Skeletal muscle tissue (tissue), 4 donors: ENCODE data around the gene PCDHB10. TPM values are rescaled to one million over a fixed set of nuclear protein-coding genes. Genes with fewer than 3 reads are reported as not detected.
"Not testable (repeated sequence)": the region's sequence is repeated elsewhere in the genome, so short reads cannot be mapped to it uniquely, and the experiment has no call there.

ENCODE experiments used
- H3K27ac ChIP-seq: one replicate; pipeline ENCODE4 v1.7.0; 2013; ENCODE audit warnings: mild to moderate bottlenecking, low read depth, low read length, inconsistent platforms
- H3K27me3 ChIP-seq, 3 donors: one replicate each; pipeline ENCODE4 v1.7.0; 2013; ENCODE audit warnings: low read length in 3 of 3; ENCODE audit not compliant: control insufficient read depth in 3 of 3, insufficient read depth in 3 of 3
- H3K36me3 ChIP-seq, 3 donors: one replicate each; pipeline ENCODE4 v1.7.0; 2013; ENCODE audit warnings: low read length in 3 of 3; ENCODE audit not compliant: control insufficient read depth in 3 of 3, insufficient read depth in 3 of 3
- H3K4me1 ChIP-seq, 3 donors: one replicate each; pipeline ENCODE4 v1.7.0; 2013; ENCODE audit warnings: low read length in 3 of 3, mild to moderate bottlenecking in 3 of 3; ENCODE audit not compliant: control insufficient read depth in 3 of 3, insufficient read depth in 3 of 3
- H3K4me3 ChIP-seq, 3 donors: one replicate each; pipeline ENCODE4 v1.7.0; 2013; ENCODE audit warnings: low read length in 3 of 3
- H3K9ac ChIP-seq, 3 donors: one replicate each; pipeline ENCODE4 v1.7.0; 2013; ENCODE audit warnings: low read length in 3 of 3, mild to moderate bottlenecking in 3 of 3, moderate library complexity in 2 of 3, low read depth in 1 of 3
- H3K9me3 ChIP-seq, 3 donors: one replicate each; pipeline ENCODE4 v1.7.0; 2013; ENCODE audit warnings: low read length in 3 of 3; ENCODE audit not compliant: control insufficient read depth in 3 of 3
- total RNA-seq: library from RNA; depleted of rRNA; stranded (reverse); fragments of >200 nt; gene quantifications from one replicate; pipeline ENCODE4 v1.2.3, GENCODE V29; 2014
- donor health status: Osteomylitis.

PCDHB10 gene
- total RNA-seq, 1 donor from 2014 or later: 2.6 TPM

DNA sequence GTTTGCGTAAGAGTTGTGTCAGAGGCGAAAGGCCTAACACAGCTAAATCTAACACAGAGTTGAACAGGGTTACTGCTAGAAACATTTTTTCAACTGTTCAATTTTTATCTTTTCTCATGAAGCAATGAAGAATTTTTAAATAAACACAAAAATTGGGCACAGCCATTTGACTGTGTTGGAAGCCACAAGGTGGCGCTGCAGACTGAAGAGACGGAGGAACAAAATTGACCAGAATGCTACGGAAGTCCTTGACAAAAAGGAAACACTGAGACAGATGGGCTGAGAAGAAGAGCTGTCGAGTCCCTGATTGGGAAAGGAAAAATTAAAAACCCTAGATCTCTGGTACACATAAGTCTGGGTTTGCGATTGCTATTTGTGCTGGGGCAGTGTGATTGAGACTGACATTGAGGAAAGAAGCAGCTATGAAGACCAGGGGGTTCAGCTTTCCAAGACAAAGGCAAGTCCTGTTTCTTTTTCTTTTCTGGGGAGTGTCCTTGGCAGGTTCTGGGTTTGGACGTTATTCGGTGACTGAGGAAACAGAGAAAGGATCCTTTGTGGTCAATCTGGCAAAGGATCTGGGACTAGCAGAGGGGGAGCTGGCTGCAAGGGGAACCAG lies 5.1 kb upstream of the PCDHB10 start, which contains the start of gene PCDHB9:
PCDHB9 (plus strand) TSS at position 265 of the 616 bp plus-strand sequence; CDS start at position 423, 158 bp downstream.
- Histone ChIP-seq H3K4me3 (peak within 1 kb of the TSS in 1 of 3 donors; percentile 23), H3K9me3 (peaks cover 3 to 11% (median 6%) of the 10 kb centered on the region in 3 donors)

DNA sequence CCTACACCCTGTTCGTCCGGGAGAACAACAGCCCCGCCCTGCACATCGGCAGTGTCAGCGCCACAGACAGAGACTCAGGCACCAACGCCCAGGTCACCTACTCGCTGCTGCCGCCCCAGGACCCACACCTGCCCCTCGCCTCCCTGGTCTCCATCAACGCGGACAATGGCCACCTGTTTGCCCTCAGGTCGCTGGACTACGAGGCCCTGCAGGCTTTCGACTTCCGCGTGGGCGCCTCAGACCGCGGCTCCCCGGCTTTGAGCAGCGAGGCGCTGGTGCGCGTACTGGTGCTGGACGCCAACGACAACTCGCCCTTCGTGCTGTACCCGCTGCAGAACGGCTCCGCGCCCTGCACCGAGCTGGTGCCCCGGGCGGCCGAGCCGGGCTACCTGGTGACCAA lies 3.5 kb upstream of the PCDHB10 start:
- H3K27ac ChIP-seq, H3K9ac ChIP-seq, H3K4me1 ChIP-seq, H3K4me3 ChIP-seq, H3K9me3 ChIP-seq, H3K36me3 ChIP-seq, H3K27me3 ChIP-seq: not testable (repeated sequence)

More for the DNA sequence above, 5.1 kb upstream of the PCDHB10 start, which contains the start of gene PCDHB9:
- no peak within 1 kb of the TSS for H3K9ac ChIP-seq
- no peaks in the 10 kb centered on the region for H3K36me3 ChIP-seq
- H3K27ac ChIP-seq: no peak within 1 kb of the TSS
- no peaks in the 10 kb centered on the region for H3K4me1 ChIP-seq
- no peaks in the 10 kb centered on the region for H3K27me3 ChIP-seq

- H3K36me3 ChIP-seq, H3K9ac ChIP-seq, H3K27ac ChIP-seq, H3K4me3 ChIP-seq, H3K27me3 ChIP-seq, H3K4me1 ChIP-seq, H3K9me3 ChIP-seq: not testable (repeated sequence)
Measured at GRCh38 chr5:141189131-141189530, 3.0 kb upstream of the PCDHB10 start.

- H3K27me3 ChIP-seq, H3K36me3 ChIP-seq: not testable (repeated sequence)
- peaks cover 3 to 16% (median 15%) of the 10 kb centered on the region in 3 donors for H3K9me3 ChIP-seq
Measured at GRCh38 chr5:141194332-141194731, 2.2 kb downstream of the PCDHB10 start.

DNA sequence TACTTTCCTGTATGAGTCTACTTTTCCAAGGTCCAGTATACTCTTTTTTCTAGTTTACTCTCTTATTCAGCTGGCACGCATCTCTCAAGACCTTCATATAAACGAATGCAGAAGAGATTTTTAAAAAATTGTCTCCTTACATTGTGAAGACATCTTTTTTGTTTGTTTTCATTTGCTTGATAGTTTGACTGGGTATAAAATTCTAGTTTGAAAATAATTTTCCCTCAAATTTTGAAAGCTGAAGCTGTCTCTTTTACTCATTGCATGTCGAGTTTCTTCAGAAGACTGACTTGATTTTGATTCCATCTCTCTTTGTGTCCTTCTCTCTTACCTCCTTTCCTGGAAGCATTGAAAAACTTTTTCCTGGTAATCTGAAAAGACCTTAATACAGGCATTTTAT lies 4.2 kb downstream of the PCDHB10 start:
- H3K4me3 ChIP-seq: no peak overlapping the region
- H3K27ac ChIP-seq: no peak overlapping the region
- peaks cover 7 to 22% (median 15%) of the 10 kb centered on the region in 3 donors for H3K9me3 ChIP-seq
- H3K9ac ChIP-seq: no peak overlapping the region
- no peaks in the 10 kb centered on the region for H3K36me3 ChIP-seq
- H3K27me3 ChIP-seq: peaks cover 0 to 4% (median 2%) of the 10 kb centered on the region in 3 donors
- no peaks in the 10 kb centered on the region for H3K4me1 ChIP-seq

More at GRCh38 chr5:141194332-141194731, 2.2 kb downstream of the PCDHB10 start:
- H3K4me1 ChIP-seq, H3K4me3 ChIP-seq, H3K9ac ChIP-seq, H3K27ac ChIP-seq: not testable (repeated sequence)

GRCh38 chr5:141199359-141200235 lies 7.4 kb downstream of the PCDHB10 start, which contains the start of gene PCDHB11:
PCDHB11 (plus strand) TSS chr5:141199627; CDS start chr5:141199775, 148 bp downstream.
- Histone ChIP-seq H3K27ac (no peak within 1 kb of the TSS), H3K4me1 (no peaks in the 10 kb centered on the region), H3K36me3 (no peaks in the 10 kb centered on the region), H3K27me3 (peaks cover 0 to 4% (median 0%) of the 10 kb centered on the region in 3 donors), H3K4me3 (peak within 1 kb of the TSS; percentile 39 to 70 (median 55)), H3K9me3 (peaks cover 7 to 15% (median 13%) of the 10 kb centered on the region in 3 donors), H3K9ac (peak within 1 kb of the TSS in 1 of 3 donors; percentile 51)

GRCh38 chr5:141201126-141201525 lies 9.0 kb downstream of the PCDHB10 start:
- not testable (repeated sequence) for H3K27ac ChIP-seq, H3K9ac ChIP-seq, H3K27me3 ChIP-seq, H3K36me3 ChIP-seq, H3K4me3 ChIP-seq, H3K4me1 ChIP-seq
- H3K9me3 ChIP-seq: peaks cover 7 to 15% (median 13%) of the 10 kb centered on the region in 3 donors

DNA sequence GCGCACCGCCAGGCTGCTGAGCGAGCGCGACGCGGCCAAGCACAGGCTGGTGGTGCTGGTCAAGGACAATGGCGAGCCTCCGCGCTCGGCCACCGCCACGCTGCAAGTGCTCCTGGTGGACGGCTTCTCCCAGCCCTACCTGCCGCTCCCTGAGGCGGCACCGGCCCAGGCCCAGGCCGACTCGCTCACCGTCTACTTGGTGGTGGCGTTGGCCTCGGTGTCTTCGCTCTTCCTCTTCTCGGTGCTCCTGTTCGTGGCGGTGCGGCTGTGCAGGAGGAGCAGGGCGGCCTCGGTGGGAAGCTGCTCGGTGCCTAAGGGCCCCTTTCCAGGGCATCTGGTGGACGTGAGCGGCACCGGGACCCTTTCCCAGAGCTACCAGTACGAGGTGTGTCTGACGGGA lies 9.5 kb downstream of the PCDHB10 start:
- not testable (repeated sequence) for H3K4me1 ChIP-seq
- H3K9me3 ChIP-seq: peaks cover 7 to 17% (median 14%) of the 10 kb centered on the region in 3 donors

DNA sequence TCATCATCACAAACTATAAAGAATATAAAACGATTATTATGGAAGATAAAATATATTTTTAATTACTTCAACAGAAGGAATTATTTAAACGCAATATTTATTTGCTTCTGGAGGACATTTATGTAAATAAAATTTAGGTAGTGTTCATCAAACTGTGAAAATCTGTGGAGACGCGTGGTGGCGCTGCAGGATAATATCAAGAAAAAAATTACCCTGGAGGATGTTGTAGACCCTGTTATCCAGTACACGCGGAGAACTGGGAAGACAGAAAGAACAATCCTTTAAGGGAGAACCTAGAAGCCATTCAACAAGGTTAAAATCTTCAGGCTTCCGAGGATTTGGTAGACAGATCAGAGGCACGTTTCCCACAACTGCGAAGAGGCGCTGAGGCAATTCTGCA lies 16.3 kb downstream of the PCDHB10 start, which contains the start of gene PCDHB12:
PCDHB12 (plus strand) TSS at position 242 of the 400 bp plus-strand sequence. CDS start 189 bp downstream, outside the sequence.
- Histone ChIP-seq H3K27ac (no peak within 1 kb of the TSS), H3K36me3 (no peaks in the 10 kb centered on the region), H3K4me3 (peak within 1 kb of the TSS in 1 of 3 donors; percentile 55), H3K4me1 (no peaks in the 10 kb centered on the region), H3K9ac (no peak within 1 kb of the TSS), H3K9me3 (peaks cover 0 to 23% (median 9%) of the 10 kb centered on the region in 3 donors), H3K27me3 (peaks cover 0 to 4% (median 0%) of the 10 kb centered on the region in 3 donors)

More for the DNA sequence above, 9.5 kb downstream of the PCDHB10 start:
- H3K4me3 ChIP-seq, H3K9ac ChIP-seq, H3K27ac ChIP-seq, H3K27me3 ChIP-seq, H3K36me3 ChIP-seq: not testable (repeated sequence)

- H3K4me1 ChIP-seq, H3K27me3 ChIP-seq, H3K4me3 ChIP-seq, H3K27ac ChIP-seq, H3K9ac ChIP-seq, H3K36me3 ChIP-seq: not testable (repeated sequence)
- peaks cover 4 to 27% (median 9%) of the 10 kb centered on the region in 3 donors for H3K9me3 ChIP-seq
Measured at GRCh38 chr5:141210281-141210680, 18.1 kb downstream of the PCDHB10 start.
